CD14-positive monocyte (primary cell): ENCODE data around the gene PFKM. TPM values are rescaled to one million over a fixed set of nuclear protein-coding genes. Genes with fewer than 3 reads are reported as not detected.
"Not testable (repeated sequence)": the region's sequence is repeated elsewhere in the genome, so short reads cannot be mapped to it uniquely, and the experiment has no call there.

Experiments used
- DNase-seq, 3 donors: peaks; one replicate each; pipeline ENCODE4 v3.0.0-alpha.2; 2011 to 2022
- H2AFZ ChIP-seq: 2 replicates; pipeline ENCODE4 v1.6.0; 2012; ENCODE audit warnings: mild to moderate bottlenecking, low read depth, low read length, inconsistent platforms; ENCODE audit not compliant: insufficient read depth, poor library complexity, severe bottlenecking
- H3K27ac ChIP-seq, 2 donors: 1 replicate in 1 of 2; 2 replicates in 1 of 2; pipeline ENCODE4 v1.5.1; 2012 to 2013; ENCODE audit warnings: low read length in 2 of 2, control low read depth in 1 of 2, inconsistent platforms in 1 of 2, low read depth in 1 of 2, mild to moderate bottlenecking in 1 of 2
- H3K27me3 ChIP-seq, 2 donors: one replicate each; pipeline versions ENCODE4 v1.6.0 to v1.6.1; 2011 to 2013; ENCODE audit warnings: low read length in 2 of 2; ENCODE audit not compliant: control insufficient read depth in 2 of 2, insufficient read depth in 2 of 2
- H3K36me3 ChIP-seq, 2 donors: replicated peaks in 1 of 2; 1 replicate in 1 of 2; 2 replicates in 1 of 2; pipeline versions ENCODE4 v1.5.1 to v1.6.1; 2012 to 2013; ENCODE audit warnings: low read length in 2 of 2, control low read depth in 1 of 2, inconsistent platforms in 1 of 2, mild to moderate bottlenecking in 1 of 2; ENCODE audit not compliant: insufficient read depth in 2 of 2, control insufficient read depth in 1 of 2
- H3K4me1 ChIP-seq, 2 donors: 1 replicate in 1 of 2; 2 replicates in 1 of 2; pipeline versions ENCODE4 v1.5.1 to v1.6.1; 2012 to 2013; ENCODE audit warnings: low read length in 2 of 2, control low read depth in 1 of 2, inconsistent platforms in 1 of 2, mild to moderate bottlenecking in 1 of 2, moderate library complexity in 1 of 2; ENCODE audit not compliant: insufficient read depth in 2 of 2, control insufficient read depth in 1 of 2
- H3K4me2 ChIP-seq: replicated peaks from 2 replicates; pipeline ENCODE3; 2012; ENCODE audit warnings: low read length, moderate library complexity, mild to moderate bottlenecking; ENCODE audit not compliant: poor library complexity, severe bottlenecking; ENCODE audit errors: extremely low read depth
- H3K4me3 ChIP-seq, 3 experiments: fragments of 200-600 bp in 1 of 3; sonication (generic) in 1 of 3; replicated peaks in 1 of 3; 1 replicate in 2 of 3; 2 replicates in 1 of 3; pipeline ENCODE4 v1.5.1; 2011 to 2013; ENCODE audit warnings: low read length in 3 of 3, mild to moderate bottlenecking in 3 of 3, control low read depth in 2 of 3, low read depth in 2 of 3, inconsistent platforms in 1 of 3, moderate library complexity in 1 of 3
- H3K79me2 ChIP-seq: 2 replicates; pipeline ENCODE4 v1.6.0; 2012; ENCODE audit warnings: mild to moderate bottlenecking, control low read depth, inconsistent platforms, low read length, moderate library complexity; ENCODE audit not compliant: insufficient read depth
- H3K9ac ChIP-seq: 2 replicates; pipeline ENCODE4 v1.6.0; 2017; ENCODE audit warnings: low read length, mild to moderate bottlenecking; ENCODE audit not compliant: insufficient read depth, poor library complexity, severe bottlenecking
- H3K9me3 ChIP-seq, 2 donors: replicated peaks in 1 of 2; 1 replicate in 1 of 2; 2 replicates in 1 of 2; pipeline versions ENCODE4 v1.5.1 to v1.6.1; 2012 to 2013; ENCODE audit warnings: low read length in 2 of 2, control low read depth in 1 of 2; ENCODE audit not compliant: control insufficient read depth in 1 of 2, insufficient read depth in 1 of 2
- H4K20me1 ChIP-seq: 2 replicates; pipeline ENCODE4 v1.6.0; 2012; ENCODE audit warnings: mild to moderate bottlenecking, low read length, control low read depth, moderate library complexity; ENCODE audit not compliant: insufficient read depth
- H3K27ac Mint-ChIP-seq, 7 donors: one replicate each; pipeline ENCODE4 v1.8.0; 2020; ENCODE audit warnings: mild to moderate bottlenecking in 7 of 7, mixed read lengths in 7 of 7, moderate library complexity in 6 of 7, inconsistent platforms in 2 of 7
- H3K27me3 Mint-ChIP-seq, 3 donors: one replicate each; pipeline ENCODE4 v1.8.0; 2021 to 2022; ENCODE audit warnings: low read depth in 3 of 3, mild to moderate bottlenecking in 3 of 3, mixed read lengths in 3 of 3, moderate library complexity in 3 of 3, inconsistent platforms in 1 of 3
- H3K36me3 Mint-ChIP-seq, 2 donors: one replicate each; pipeline ENCODE4 v1.8.0; 2020; ENCODE audit warnings: mixed read lengths in 2 of 2, inconsistent platforms in 1 of 2, mild to moderate bottlenecking in 1 of 2
- H3K4me1 Mint-ChIP-seq: one replicate; pipeline ENCODE4 v1.8.0; 2020; ENCODE audit warnings: mild to moderate bottlenecking, mixed read lengths
- H3K4me3 Mint-ChIP-seq, 2 donors: one replicate each; pipeline ENCODE4 v1.8.0; 2020; ENCODE audit warnings: mild to moderate bottlenecking in 2 of 2, mixed read lengths in 2 of 2, moderate library complexity in 1 of 2
- H3K9me3 Mint-ChIP-seq, 7 donors: one replicate each; pipeline ENCODE4 v1.8.0; 2020 to 2022; ENCODE audit warnings: mixed read lengths in 7 of 7, mild to moderate bottlenecking in 6 of 7, moderate library complexity in 6 of 7, inconsistent platforms in 2 of 7
- WGBS: methylation state at CpG from one replicate; pipeline ENCODE4 v1.1.5; 2013; ENCODE audit warnings: missing lambda C conversion rate; ENCODE audit not compliant: insufficient coverage; 5-methylcytosine and 5-hydroxymethylcytosine counted together
- intact Hi-C, 2 donors: fragments of 100-400 bp; cut with micrococcal nuclease; formaldehyde crosslinking; loops; one replicate each; pipeline versions ENCODE4 v1.15.0 to v1.15.1; 2023
- polyA plus RNA-seq, 3 donors: library from polyadenylated mRNA; depleted of rRNA in 1 of 3; unstranded in 2 of 3; stranded (reverse) in 1 of 3; fragments of 300-500 nt in 2 of 3; fragments of >200 nt in 1 of 3; fragmentation: Illumina TruSeq in 2 of 3; gene quantifications; 1 replicate in 2 of 3; 2 replicates in 1 of 3; pipeline ENCODE4 v1.2.3, GENCODE V29; 2012 to 2021
- TF ChIP-seq, protein P1 (sequence below): fragments of 200-600 bp; IDR thresholded peaks from one replicate; pipeline ENCODE4 v1.8.0; 2022; ENCODE audit warnings: antibody characterized with exemption, mild to moderate bottlenecking

PFKM gene
- polyA plus RNA-seq, 3 donors = 2.8 to 8.4 (median 3.0) TPM

DNA sequence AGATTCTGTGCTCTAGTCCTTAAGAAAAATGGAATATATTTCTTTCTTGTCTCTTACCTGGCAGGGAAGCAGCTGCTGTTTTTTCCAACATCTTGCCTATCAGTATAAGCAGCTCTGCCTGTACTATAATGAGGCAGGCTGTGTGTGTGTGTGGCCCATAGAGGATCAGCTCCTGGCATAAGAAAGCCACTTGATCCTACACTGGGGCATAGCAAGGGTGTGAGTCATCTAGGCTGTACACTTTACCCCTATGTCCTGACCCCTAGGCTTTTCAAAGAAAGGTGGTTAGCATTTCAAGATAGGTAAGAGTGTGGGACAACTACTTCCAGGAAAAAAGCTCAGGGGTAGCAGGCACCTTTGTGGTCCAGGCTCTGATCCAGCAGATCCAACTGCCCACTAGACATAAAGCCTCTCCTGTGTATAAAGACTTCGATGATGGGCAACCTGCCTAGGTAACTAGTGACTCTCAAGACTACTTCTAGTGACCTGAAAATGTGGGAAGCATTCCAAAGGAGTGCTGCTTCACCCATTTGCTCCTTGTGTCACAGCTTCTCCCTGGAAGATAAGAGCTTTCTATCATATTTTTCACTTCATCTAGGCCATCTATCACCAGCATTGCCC lies 8.4 kb upstream of the PFKM start:
- H3K4me3 Mint-ChIP-seq = no peak overlapping the region
- Histone ChIP-seq H3K36me3 (no peaks in the 10 kb centered on the region), H3K4me2 (no peak overlapping the region), H3K4me3 (no peak overlapping the region), H3K9me3 (no peaks in the 10 kb centered on the region), H2AFZ (no peak overlapping the region), H4K20me1 (no peaks in the 10 kb centered on the region), H3K79me2 (peaks cover 6% of the 10 kb centered on the region), H3K4me1 (peaks cover 6 to 8% of the 10 kb centered on the region in 2 donors), H3K9ac (no peak overlapping the region), H3K27me3 (peaks cover 0 to 3% of the 10 kb centered on the region in 2 donors), H3K27ac (no peak overlapping the region)
- no peak for DNase-seq
- intact Hi-C loops = no loop called here
- H3K36me3 Mint-ChIP-seq = no peaks in the 10 kb centered on the region
- 71% methylated on average over 1 of the region's 1 CpG for WGBS
- H3K4me1 Mint-ChIP-seq = peaks cover 7% of the 10 kb centered on the region
- no peak overlapping the region for H3K27ac Mint-ChIP-seq
- peaks cover 0 to 3% (median 2%) of the 10 kb centered on the region in 7 donors for H3K9me3 Mint-ChIP-seq
- peaks cover 7 to 18% (median 8%) of the 10 kb centered on the region in 3 donors for H3K27me3 Mint-ChIP-seq
- TF ChIP-seq, protein P1, sequence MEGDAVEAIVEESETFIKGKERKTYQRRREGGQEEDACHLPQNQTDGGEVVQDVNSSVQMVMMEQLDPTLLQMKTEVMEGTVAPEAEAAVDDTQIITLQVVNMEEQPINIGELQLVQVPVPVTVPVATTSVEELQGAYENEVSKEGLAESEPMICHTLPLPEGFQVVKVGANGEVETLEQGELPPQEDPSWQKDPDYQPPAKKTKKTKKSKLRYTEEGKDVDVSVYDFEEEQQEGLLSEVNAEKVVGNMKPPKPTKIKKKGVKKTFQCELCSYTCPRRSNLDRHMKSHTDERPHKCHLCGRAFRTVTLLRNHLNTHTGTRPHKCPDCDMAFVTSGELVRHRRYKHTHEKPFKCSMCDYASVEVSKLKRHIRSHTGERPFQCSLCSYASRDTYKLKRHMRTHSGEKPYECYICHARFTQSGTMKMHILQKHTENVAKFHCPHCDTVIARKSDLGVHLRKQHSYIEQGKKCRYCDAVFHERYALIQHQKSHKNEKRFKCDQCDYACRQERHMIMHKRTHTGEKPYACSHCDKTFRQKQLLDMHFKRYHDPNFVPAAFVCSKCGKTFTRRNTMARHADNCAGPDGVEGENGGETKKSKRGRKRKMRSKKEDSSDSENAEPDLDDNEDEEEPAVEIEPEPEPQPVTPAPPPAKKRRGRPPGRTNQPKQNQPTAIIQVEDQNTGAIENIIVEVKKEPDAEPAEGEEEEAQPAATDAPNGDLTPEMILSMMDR = no peak

DNA sequence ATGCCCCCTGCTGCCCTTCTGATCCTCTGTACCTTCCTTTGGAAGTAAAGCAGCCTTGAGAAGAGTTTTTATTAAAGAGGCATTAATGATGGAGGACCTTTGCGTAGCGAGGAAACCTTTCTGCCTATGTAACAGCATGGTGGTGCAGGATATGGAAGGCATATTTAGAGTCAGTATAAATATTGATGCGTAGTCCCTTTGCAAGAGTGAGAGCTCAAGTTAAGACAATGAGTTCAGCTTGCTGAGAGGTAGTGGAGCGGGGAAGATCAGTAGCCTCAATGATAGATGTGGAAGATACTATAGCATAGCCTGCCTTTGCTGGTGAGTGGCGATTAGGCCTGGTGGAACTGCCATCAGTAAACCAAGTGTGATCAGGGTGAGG lies 7.9 kb upstream of the PFKM start:
- H3K27ac ChIP-seq, H3K9me3 Mint-ChIP-seq, H3K4me3 ChIP-seq, H3K36me3 Mint-ChIP-seq, H2AFZ ChIP-seq, H3K79me2 ChIP-seq, H3K27ac Mint-ChIP-seq, H3K36me3 ChIP-seq, H3K4me1 ChIP-seq, H3K4me2 ChIP-seq, H4K20me1 ChIP-seq, DNase-seq, H3K9ac ChIP-seq, H3K4me3 Mint-ChIP-seq, intact Hi-C loops, H3K4me1 Mint-ChIP-seq, H3K9me3 ChIP-seq, H3K27me3 ChIP-seq: not testable (repeated sequence)
- WGBS = 93% methylated on average over 5 of the region's 5 CpGs
- peaks cover 7 to 21% (median 8%) of the 10 kb centered on the region in 3 donors for H3K27me3 Mint-ChIP-seq
